Astrocyte (in vitro differentiated cells and primary cell): Measurements from ENCODE around the gene STUM. TPM values are rescaled to one million over a fixed set of nuclear protein-coding genes. Genes with fewer than 3 reads are reported as not detected.
"Not testable (repeated sequence)": the region's sequence is repeated elsewhere in the genome, so short reads cannot be mapped to it uniquely, and the experiment has no call there.

ENCODE experiments used
- DNase-seq: peaks from one replicate; pipeline ENCODE4 v3.0.0-alpha.2; 2010; ENCODE audit warnings: low read depth
- FAIRE-seq: peaks from 2 replicates; lab custom pipeline; 2011; peaks lifted over from hg19 to GRCh38; lab: Jason Lieb, UNC
- H2AFZ ChIP-seq: 2 replicates; pipeline ENCODE4 v1.6.0; 2012; ENCODE audit warnings: low read depth, low read length, inconsistent platforms
- H3K27ac ChIP-seq: 2 replicates; pipeline ENCODE4 v1.5.1; 2011; ENCODE audit warnings: low read depth, low read length, inconsistent platforms
- H3K27me3 ChIP-seq: 2 replicates; pipeline ENCODE4 v1.6.0; 2011; ENCODE audit warnings: low read length, inconsistent platforms; ENCODE audit not compliant: insufficient read depth
- H3K36me3 ChIP-seq: 2 replicates; pipeline ENCODE4 v1.5.1; 2011; ENCODE audit warnings: low read length, inconsistent platforms; ENCODE audit not compliant: insufficient read depth
- H3K4me1 ChIP-seq: 2 replicates; pipeline ENCODE4 v1.5.1; 2011; ENCODE audit warnings: low read length, inconsistent platforms; ENCODE audit not compliant: insufficient read depth
- H3K4me2 ChIP-seq: 2 replicates; pipeline ENCODE4 v1.6.0; 2012; ENCODE audit warnings: low read length, inconsistent platforms
- H3K4me3 ChIP-seq: 2 replicates; pipeline ENCODE4 v1.5.1; 2011; ENCODE audit warnings: low read depth, mild to moderate bottlenecking, low read length, inconsistent platforms; ENCODE audit not compliant: insufficient read depth
- H3K79me2 ChIP-seq: 2 replicates; pipeline ENCODE4 v1.6.0; 2012; ENCODE audit warnings: mild to moderate bottlenecking, low read length, inconsistent platforms; ENCODE audit not compliant: insufficient read depth
- H3K9ac ChIP-seq: 2 replicates; pipeline ENCODE4 v1.6.0; 2012; ENCODE audit warnings: mild to moderate bottlenecking, low read length, inconsistent platforms
- H3K9me3 ChIP-seq: 2 replicates; pipeline ENCODE4 v1.5.1; 2012; ENCODE audit warnings: low read depth, mild to moderate bottlenecking, low read length, inconsistent platforms; ENCODE audit not compliant: insufficient read depth
- H4K20me1 ChIP-seq: 2 replicates; pipeline ENCODE4 v1.6.0; 2012; ENCODE audit warnings: low read length, inconsistent platforms; ENCODE audit not compliant: insufficient read depth
- H3K27ac Mint-ChIP-seq: one replicate; pipeline ENCODE4 v1.8.0; 2021; ENCODE audit warnings: mild to moderate bottlenecking, mixed read lengths; ENCODE audit not compliant: unreplicated experiment
- H3K27me3 Mint-ChIP-seq: one replicate; pipeline ENCODE4 v1.8.0; 2021; ENCODE audit warnings: low read depth, mixed read lengths; ENCODE audit not compliant: unreplicated experiment
- H3K36me3 Mint-ChIP-seq: one replicate; pipeline ENCODE4 v1.8.0; 2021; ENCODE audit warnings: low read depth, mixed read lengths; ENCODE audit not compliant: unreplicated experiment
- H3K4me1 Mint-ChIP-seq: one replicate; pipeline ENCODE4 v1.8.0; 2021; ENCODE audit warnings: low read depth, mixed read lengths; ENCODE audit not compliant: unreplicated experiment
- H3K4me3 Mint-ChIP-seq: one replicate; pipeline ENCODE4 v1.8.0; 2021; ENCODE audit warnings: mild to moderate bottlenecking, moderate library complexity, mixed read lengths; ENCODE audit not compliant: unreplicated experiment
- H3K9me3 Mint-ChIP-seq: one replicate; pipeline ENCODE4 v1.8.0; 2021; ENCODE audit warnings: mild to moderate bottlenecking, mixed read lengths; ENCODE audit not compliant: unreplicated experiment
- EZH2 ChIP-seq: IDR thresholded peaks from 2 replicates; pipeline ENCODE4 v1.6.1; 2012; ENCODE audit warnings: mild to moderate bottlenecking, low read length, inconsistent platforms; ENCODE audit not compliant: insufficient read depth
- total RNA-seq: library from RNA; stranded (reverse); gene quantifications from 2 replicates; pipeline ENCODE4 v1.2.1, GENCODE V29; 2021
- TF ChIP-seq, protein P1 (sequence below): IDR thresholded peaks from 2 replicates; pipeline ENCODE4 v1.5.1; 2011; ENCODE audit warnings: low read depth, mild to moderate bottlenecking, inconsistent platforms, low read length, moderate library complexity; ENCODE audit not compliant: insufficient read depth

The STUM gene
- total RNA-seq, 1 donor from 2014 or later: not detected

DNA sequence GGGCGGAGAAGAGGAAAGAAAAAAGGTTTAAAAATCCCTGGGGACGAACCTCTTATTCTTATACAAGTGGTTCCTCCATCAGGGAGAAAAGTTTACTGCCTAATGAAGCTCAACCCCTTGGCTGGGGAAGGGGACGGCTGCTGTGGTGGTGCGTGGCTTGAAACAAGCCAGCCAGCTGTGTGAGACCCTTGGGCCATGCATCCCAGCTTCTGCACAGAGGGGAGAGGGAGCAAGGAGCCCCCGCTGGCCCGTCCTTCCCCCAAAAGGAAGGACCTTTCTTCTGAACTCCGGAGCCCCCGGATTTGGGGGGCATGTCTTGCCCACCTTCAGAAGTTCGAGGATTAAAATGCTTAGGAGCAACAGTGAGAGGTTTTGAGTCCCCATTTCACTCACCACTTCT, 67.3 kb downstream of the STUM start:
- no peak for FAIRE-seq

DNA sequence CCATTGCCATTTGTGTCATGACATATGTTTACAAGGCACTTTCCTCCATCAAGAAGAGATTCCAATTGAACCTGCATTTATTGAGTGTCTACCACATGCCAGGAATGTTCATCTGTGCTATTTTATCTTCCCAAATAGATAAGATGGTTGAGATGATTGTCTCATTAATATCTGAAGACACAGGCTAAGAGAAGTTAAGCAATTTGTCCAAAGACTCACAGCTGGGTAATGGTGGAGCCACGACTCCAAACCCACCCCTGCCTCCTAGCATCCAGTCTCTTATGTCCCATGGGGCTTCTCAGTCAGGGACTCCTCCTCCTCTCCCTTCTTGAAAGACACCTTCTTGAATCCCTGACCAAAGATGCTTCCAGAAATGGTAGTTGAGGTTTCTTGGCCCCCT, 68.1 kb downstream of the STUM start:
- Histone ChIP-seq H3K4me2 (no peak overlapping the region), H3K9me3 (no peaks in the 10 kb centered on the region), H3K9ac (no peak overlapping the region), H2AFZ (no peak overlapping the region), H3K27me3 (peaks cover 9% of the 10 kb centered on the region), H4K20me1 (no peaks in the 10 kb centered on the region), H3K36me3 (no peaks in the 10 kb centered on the region), H3K4me1 (no peaks in the 10 kb centered on the region), H3K27ac (no peak overlapping the region), H3K79me2 (no peaks in the 10 kb centered on the region), H3K4me3 (no peak overlapping the region)
- Mint-ChIP-seq H3K9me3 (peaks cover 2% of the 10 kb centered on the region), H3K27ac (no peak overlapping the region), H3K27me3 (peaks cover 20% of the 10 kb centered on the region), H3K4me1 (no peaks in the 10 kb centered on the region), H3K4me3 (no peak overlapping the region), H3K36me3 (no peaks in the 10 kb centered on the region)
- DNase-seq (no peak), FAIRE-seq (no peak)
- no peak for TF ChIP-seq EZH2
- TF ChIP-seq, protein P1, sequence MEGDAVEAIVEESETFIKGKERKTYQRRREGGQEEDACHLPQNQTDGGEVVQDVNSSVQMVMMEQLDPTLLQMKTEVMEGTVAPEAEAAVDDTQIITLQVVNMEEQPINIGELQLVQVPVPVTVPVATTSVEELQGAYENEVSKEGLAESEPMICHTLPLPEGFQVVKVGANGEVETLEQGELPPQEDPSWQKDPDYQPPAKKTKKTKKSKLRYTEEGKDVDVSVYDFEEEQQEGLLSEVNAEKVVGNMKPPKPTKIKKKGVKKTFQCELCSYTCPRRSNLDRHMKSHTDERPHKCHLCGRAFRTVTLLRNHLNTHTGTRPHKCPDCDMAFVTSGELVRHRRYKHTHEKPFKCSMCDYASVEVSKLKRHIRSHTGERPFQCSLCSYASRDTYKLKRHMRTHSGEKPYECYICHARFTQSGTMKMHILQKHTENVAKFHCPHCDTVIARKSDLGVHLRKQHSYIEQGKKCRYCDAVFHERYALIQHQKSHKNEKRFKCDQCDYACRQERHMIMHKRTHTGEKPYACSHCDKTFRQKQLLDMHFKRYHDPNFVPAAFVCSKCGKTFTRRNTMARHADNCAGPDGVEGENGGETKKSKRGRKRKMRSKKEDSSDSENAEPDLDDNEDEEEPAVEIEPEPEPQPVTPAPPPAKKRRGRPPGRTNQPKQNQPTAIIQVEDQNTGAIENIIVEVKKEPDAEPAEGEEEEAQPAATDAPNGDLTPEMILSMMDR: no peak

More for the DNA sequence above, 67.3 kb downstream of the STUM start:
- Mint-ChIP-seq H3K9me3 (peaks cover 2% of the 10 kb centered on the region), H3K27me3 (peaks cover 25% of the 10 kb centered on the region), H3K4me1 (no peaks in the 10 kb centered on the region), H3K27ac (no peak overlapping the region), H3K36me3 (no peaks in the 10 kb centered on the region), H3K4me3 (no peak overlapping the region)
- Histone ChIP-seq H3K4me3 (no peak overlapping the region), H3K79me2 (no peaks in the 10 kb centered on the region), H3K27ac (no peak overlapping the region), H2AFZ (no peak overlapping the region), H3K9ac (no peak overlapping the region), H4K20me1 (no peaks in the 10 kb centered on the region), H3K9me3 (no peaks in the 10 kb centered on the region), H3K36me3 (no peaks in the 10 kb centered on the region), H3K4me1 (no peaks in the 10 kb centered on the region), H3K27me3 (peaks cover 9% of the 10 kb centered on the region), H3K4me2 (no peak overlapping the region)
- DNase-seq: no peak
- no peak for TF ChIP-seq EZH2
- TF ChIP-seq, protein P1: no peak

DNA sequence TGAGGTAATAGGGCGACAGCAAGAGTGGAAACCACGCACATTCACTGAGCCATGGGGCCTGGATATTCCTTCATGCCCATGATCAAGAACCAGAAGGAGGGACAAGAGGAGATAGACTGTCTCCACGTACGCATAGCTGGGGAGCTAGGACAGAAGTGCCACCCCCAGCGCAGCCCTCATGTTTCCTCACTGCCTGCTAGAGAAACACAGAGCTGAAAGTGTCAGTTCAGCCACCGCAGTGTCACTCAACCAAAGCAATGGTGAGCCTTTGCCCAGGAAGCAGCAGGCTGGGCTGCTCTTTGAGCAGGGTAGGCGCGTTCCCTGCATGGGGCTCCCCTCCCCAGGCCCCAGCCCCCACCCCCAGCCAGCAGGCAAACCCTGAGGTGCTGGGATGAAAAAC, 68.5 kb downstream of the STUM start:
- H3K36me3 Mint-ChIP-seq: no peaks in the 10 kb centered on the region
- TF ChIP-seq, protein P1: no peak
- TF ChIP-seq EZH2: no peak
- no peak for DNase-seq
- H3K4me1 ChIP-seq: no peaks in the 10 kb centered on the region
- H3K79me2 ChIP-seq: no peaks in the 10 kb centered on the region
- no peak overlapping the region for H3K27ac ChIP-seq
- FAIRE-seq: no peak
- H4K20me1 ChIP-seq: no peaks in the 10 kb centered on the region
- H3K9ac ChIP-seq: no peak overlapping the region
- no peak overlapping the region for H3K4me2 ChIP-seq
- no peaks in the 10 kb centered on the region for H3K36me3 ChIP-seq
- peaks cover 2% of the 10 kb centered on the region for H3K9me3 Mint-ChIP-seq
- H3K27me3 Mint-ChIP-seq: peaks cover 16% of the 10 kb centered on the region
- H3K4me3 ChIP-seq: no peak overlapping the region
- H3K4me3 Mint-ChIP-seq: no peak overlapping the region
- H3K27ac Mint-ChIP-seq: no peak overlapping the region
- H3K27me3 ChIP-seq: peaks cover 9% of the 10 kb centered on the region
- H3K4me1 Mint-ChIP-seq: no peaks in the 10 kb centered on the region
- H3K9me3 ChIP-seq: no peaks in the 10 kb centered on the region
- H2AFZ ChIP-seq: no peak overlapping the region

DNA sequence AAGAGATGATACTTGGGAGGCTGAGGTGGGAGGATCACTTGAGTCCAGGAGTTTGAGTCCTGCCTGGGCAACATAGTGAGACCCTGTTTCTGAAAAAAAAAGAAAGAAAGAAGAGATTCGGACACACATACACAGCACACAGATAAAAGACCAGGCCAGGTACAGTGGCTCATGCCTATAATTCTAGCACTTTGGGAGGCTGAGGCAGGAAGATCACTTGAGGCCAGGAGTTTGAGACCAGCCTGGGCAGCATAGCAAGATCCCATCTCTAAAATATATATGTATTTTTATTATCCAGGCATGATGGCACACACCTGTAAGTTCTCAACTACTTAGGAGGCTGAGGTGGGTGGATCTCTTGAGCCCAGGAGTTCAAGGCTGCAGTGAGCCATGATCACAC, 69.2 kb downstream of the STUM start:
- not testable (repeated sequence) for H3K4me2 ChIP-seq, H3K4me1 Mint-ChIP-seq, H3K36me3 Mint-ChIP-seq, H3K79me2 ChIP-seq, H3K27ac Mint-ChIP-seq, FAIRE-seq, H3K4me3 ChIP-seq, H4K20me1 ChIP-seq, H3K4me3 Mint-ChIP-seq, DNase-seq, H3K9ac ChIP-seq, H3K27ac ChIP-seq, H3K27me3 ChIP-seq, H3K9me3 Mint-ChIP-seq, H3K9me3 ChIP-seq, H2AFZ ChIP-seq, H3K36me3 ChIP-seq, H3K4me1 ChIP-seq
- H3K27me3 Mint-ChIP-seq: peaks cover 15% of the 10 kb centered on the region
